ENCODE data around the gene TMEM218. TPM values are rescaled to one million over a fixed set of nuclear protein-coding genes. Genes with fewer than 3 reads are reported as not detected.

The TMEM218 gene
- total RNA-seq, 1 donor from 2014 or later = 11.4 TPM

GRCh38 chr11:125081098-125081798, 30.2 kb downstream of the TMEM218 start:
- TF ChIP-seq, protein P1, sequence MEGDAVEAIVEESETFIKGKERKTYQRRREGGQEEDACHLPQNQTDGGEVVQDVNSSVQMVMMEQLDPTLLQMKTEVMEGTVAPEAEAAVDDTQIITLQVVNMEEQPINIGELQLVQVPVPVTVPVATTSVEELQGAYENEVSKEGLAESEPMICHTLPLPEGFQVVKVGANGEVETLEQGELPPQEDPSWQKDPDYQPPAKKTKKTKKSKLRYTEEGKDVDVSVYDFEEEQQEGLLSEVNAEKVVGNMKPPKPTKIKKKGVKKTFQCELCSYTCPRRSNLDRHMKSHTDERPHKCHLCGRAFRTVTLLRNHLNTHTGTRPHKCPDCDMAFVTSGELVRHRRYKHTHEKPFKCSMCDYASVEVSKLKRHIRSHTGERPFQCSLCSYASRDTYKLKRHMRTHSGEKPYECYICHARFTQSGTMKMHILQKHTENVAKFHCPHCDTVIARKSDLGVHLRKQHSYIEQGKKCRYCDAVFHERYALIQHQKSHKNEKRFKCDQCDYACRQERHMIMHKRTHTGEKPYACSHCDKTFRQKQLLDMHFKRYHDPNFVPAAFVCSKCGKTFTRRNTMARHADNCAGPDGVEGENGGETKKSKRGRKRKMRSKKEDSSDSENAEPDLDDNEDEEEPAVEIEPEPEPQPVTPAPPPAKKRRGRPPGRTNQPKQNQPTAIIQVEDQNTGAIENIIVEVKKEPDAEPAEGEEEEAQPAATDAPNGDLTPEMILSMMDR (IDR thresholded peaks at IDR 0.05; ENCODE audit: unreplicated experiment) = no peak
- Mint-ChIP-seq H3K4me1 (ENCODE audit: unreplicated experiment) (peaks cover 2% of the 10 kb centered on the region), H3K27ac (ENCODE audit: unreplicated experiment) (no peak overlapping the region), H3K4me3 (ENCODE audit: unreplicated experiment) (no peak overlapping the region), H3K27me3 (ENCODE audit: unreplicated experiment) (peaks cover 16% of the 10 kb centered on the region), H3K9me3 (ENCODE audit: unreplicated experiment) (no peaks in the 10 kb centered on the region), H3K36me3 (ENCODE audit: low read depth, unreplicated experiment) (no peaks in the 10 kb centered on the region)
- DNase-seq (ENCODE audit: low spot score) = no peak

DNA sequence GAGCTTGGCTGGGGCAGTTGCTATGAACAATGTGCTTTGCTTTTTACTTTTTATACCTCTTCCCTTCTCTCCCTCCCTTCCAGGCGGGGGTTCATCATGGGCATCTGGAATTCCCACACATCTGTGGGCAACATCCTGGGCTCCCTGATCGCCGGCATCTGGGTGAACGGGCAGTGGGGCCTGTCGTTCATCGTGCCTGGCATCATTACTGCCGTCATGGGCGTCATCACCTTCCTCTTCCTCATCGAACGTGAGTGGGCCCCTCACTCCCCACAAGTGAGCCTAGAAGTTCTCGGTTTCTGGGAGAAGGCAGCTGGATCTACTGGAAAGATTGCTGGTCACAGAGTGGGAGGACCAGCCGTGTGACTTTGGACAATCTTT, 30.9 kb downstream of the TMEM218 start:
- H3K36me3 Mint-ChIP-seq (ENCODE audit: low read depth, unreplicated experiment) = no peaks in the 10 kb centered on the region
- H3K27ac Mint-ChIP-seq (ENCODE audit: unreplicated experiment) = no peak overlapping the region
- H3K9me3 Mint-ChIP-seq (ENCODE audit: unreplicated experiment) = no peaks in the 10 kb centered on the region
- TF ChIP-seq, protein P1 (IDR thresholded peaks at IDR 0.05; ENCODE audit: unreplicated experiment) = no peak
- no peak for DNase-seq (ENCODE audit: low spot score)
- peaks cover 2% of the 10 kb centered on the region for H3K4me1 Mint-ChIP-seq (ENCODE audit: unreplicated experiment)
- peaks cover 16% of the 10 kb centered on the region for H3K27me3 Mint-ChIP-seq (ENCODE audit: unreplicated experiment)
- no peak overlapping the region for H3K4me3 Mint-ChIP-seq (ENCODE audit: unreplicated experiment)

DNA sequence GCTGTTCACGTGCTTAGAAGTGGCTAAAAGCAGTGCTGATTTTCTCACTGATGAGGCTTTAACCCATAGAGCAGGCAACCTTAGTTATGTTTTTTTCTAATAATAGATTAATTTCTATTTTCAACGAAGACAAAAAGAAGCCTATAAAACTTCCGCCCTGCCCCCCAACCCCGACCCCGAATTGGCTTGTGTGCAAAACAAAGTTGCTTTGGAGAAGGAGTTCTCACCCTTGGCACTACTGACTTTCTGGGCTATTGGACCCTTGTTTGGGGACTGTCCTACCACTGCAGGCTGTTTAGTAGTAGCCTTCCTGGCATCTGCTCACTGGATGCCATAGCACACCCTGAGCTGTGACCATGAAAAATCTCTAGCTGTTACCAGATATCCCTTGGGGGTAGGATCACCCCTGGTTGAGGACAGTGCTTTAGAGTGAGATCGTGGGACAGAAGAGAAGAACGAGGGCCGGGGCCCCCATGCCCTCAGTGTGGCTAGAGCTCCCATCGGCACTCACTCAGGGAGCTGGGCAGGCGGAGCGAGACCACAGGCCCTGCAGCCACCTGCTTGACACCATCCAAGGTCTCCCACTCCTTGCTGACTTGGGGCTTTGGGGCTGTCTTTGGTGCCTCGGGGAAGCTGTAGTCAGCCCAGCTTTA, 31.4 kb downstream of the TMEM218 start:
- no peaks in the 10 kb centered on the region for H3K9me3 Mint-ChIP-seq (ENCODE audit: unreplicated experiment)
- peaks cover 2% of the 10 kb centered on the region for H3K4me1 Mint-ChIP-seq (ENCODE audit: unreplicated experiment)
- peaks cover 13% of the 10 kb centered on the region for H3K27me3 Mint-ChIP-seq (ENCODE audit: unreplicated experiment)
- H3K4me3 Mint-ChIP-seq (ENCODE audit: unreplicated experiment) = no peak overlapping the region
- H3K36me3 Mint-ChIP-seq (ENCODE audit: low read depth, unreplicated experiment) = no peaks in the 10 kb centered on the region
- no peak for DNase-seq (ENCODE audit: low spot score)
- H3K27ac Mint-ChIP-seq (ENCODE audit: unreplicated experiment) = no peak overlapping the region
- TF ChIP-seq, protein P1 (IDR thresholded peaks at IDR 0.05; ENCODE audit: unreplicated experiment) = no peak

DNA sequence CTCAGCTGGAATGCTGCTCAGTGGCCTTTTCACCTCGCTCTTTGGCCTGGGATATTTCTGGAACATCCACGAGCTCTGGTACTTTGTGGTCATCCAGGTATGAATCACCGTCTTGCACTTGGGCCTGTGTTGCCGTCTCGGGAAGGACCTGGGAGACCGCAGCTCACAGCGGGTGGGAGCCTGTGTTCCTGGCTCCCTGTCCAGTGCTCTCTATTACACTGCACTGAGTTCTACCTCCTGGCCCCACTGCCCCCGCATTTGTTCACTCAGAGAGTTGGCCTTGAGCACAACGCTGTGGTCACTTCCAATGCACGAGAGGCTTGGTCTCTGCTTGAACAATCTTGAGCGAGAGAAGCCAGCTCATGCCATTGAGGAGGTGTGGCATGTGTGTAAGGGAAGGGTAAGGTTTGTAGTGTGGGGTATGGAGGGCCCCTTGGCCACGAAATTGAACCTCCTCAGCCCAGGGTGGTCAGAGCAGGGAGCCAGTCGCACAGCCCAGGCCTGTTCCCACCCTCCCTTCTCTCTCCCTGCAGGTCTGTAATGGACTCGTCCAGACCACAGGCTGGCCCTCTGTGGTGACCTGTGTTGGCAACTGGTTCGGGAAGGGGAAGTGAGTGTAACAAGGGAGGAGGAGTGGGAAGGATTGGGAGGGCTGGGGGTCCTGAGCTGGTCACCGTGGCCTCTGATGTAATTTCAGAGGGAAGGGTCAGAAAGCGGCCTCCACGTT, 32.1 kb downstream of the TMEM218 start:
- Mint-ChIP-seq H3K4me3 (ENCODE audit: unreplicated experiment) (no peak overlapping the region), H3K4me1 (ENCODE audit: unreplicated experiment) (peaks cover 2% of the 10 kb centered on the region), H3K36me3 (ENCODE audit: low read depth, unreplicated experiment) (no peaks in the 10 kb centered on the region), H3K27ac (ENCODE audit: unreplicated experiment) (no peak overlapping the region), H3K9me3 (ENCODE audit: unreplicated experiment) (no peaks in the 10 kb centered on the region), H3K27me3 (ENCODE audit: unreplicated experiment) (peaks cover 12% of the 10 kb centered on the region)
- TF ChIP-seq, protein P1 (IDR thresholded peaks at IDR 0.05; ENCODE audit: unreplicated experiment) = no peak
- DNase-seq (ENCODE audit: low spot score) = no peak
